GM12878 (cell line): ENCODE measurements around the gene CAMK2N2. TPM values are rescaled to one million over a fixed set of nuclear protein-coding genes. Genes with fewer than 3 reads are reported as not detected.

Experiments used
- ATAC-seq: fragments of 200-7000 bp; cut with Tn5 transposase; 3 replicates; pipeline ENCODE4 v1.9.1; 2020; ENCODE audit warnings: mild to moderate bottlenecking, moderate library complexity
- BruUV-seq: library from RNA; stranded (reverse); fragments of 400-500 nt; replicated peaks from 2 replicates; lab custom pipeline; 2021; lab: Mats Ljungman, UMichigan
- CTCF ChIA-PET: fragments of 300-600 bp; sonication (Branson Sonifier 250); formaldehyde crosslinking; extraction: SDS; loops from one replicate; lab custom pipeline; 2021; ENCODE audit warnings: inconsistent platforms; lab: Yijun Ruan, JAX
- POLR2A ChIA-PET: fragments of 350-600 bp; formaldehyde crosslinking; extraction: SDS; loops from one replicate; lab custom pipeline; 2021; ENCODE audit warnings: inconsistent platforms; lab: Charles Lee
- RAD21 ChIA-PET: fragments of 300-600 bp; sonication (Branson Sonifier 250); formaldehyde crosslinking; loops from one replicate; lab custom pipeline; 2023; ENCODE audit warnings: antibody characterized with exemption; ENCODE audit not compliant: unreplicated experiment; lab: Charles Lee
- SMC1A ChIA-PET: fragments of 300-600 bp; sonication (Branson Sonifier 250); formaldehyde crosslinking; loops from one replicate; lab custom pipeline; 2023; ENCODE audit not compliant: unreplicated experiment, uncharacterized antibody; lab: Charles Lee
- DNase-seq: peaks from one replicate; pipeline ENCODE4 v3.0.0-alpha.2; 2011; ENCODE audit warnings: low read depth, low spot score
- FAIRE-seq: peaks from 3 replicates; lab custom pipeline; 2011; peaks lifted over from hg19 to GRCh38; lab: Jason Lieb, UNC
- H2AFZ ChIP-seq: 2 replicates; pipeline ENCODE4 v1.6.0; 2011; ENCODE audit warnings: low read depth, low read length, control low read depth; ENCODE audit not compliant: control insufficient read depth
- H3K27ac ChIP-seq: 2 replicates; pipeline ENCODE4 v1.5.1; 2011; ENCODE audit warnings: control low read depth; ENCODE audit not compliant: control insufficient read depth, insufficient read depth
- H3K27me3 ChIP-seq, 2 experiments: replicated peaks in 1 of 2; 2 replicates each; pipeline versions ENCODE4 v1.6.0 to v1.6.1; 2011; ENCODE audit warnings: low read length in 1 of 2; ENCODE audit not compliant: control insufficient read depth in 2 of 2, insufficient read depth in 2 of 2
- H3K36me3 ChIP-seq, 2 experiments: 2 replicates each; pipeline ENCODE4 v1.5.1; 2011; ENCODE audit warnings: low read length in 1 of 2; ENCODE audit not compliant: control insufficient read depth in 2 of 2, insufficient read depth in 2 of 2
- H3K4me1 ChIP-seq: 2 replicates; pipeline ENCODE4 v1.6.1; 2011; ENCODE audit warnings: mild to moderate bottlenecking, low read length, moderate library complexity, mixed read lengths; ENCODE audit not compliant: control insufficient read depth, insufficient read depth
- H3K4me2 ChIP-seq: 2 replicates; pipeline ENCODE4 v1.6.0; 2011; ENCODE audit warnings: control low read depth; ENCODE audit not compliant: control insufficient read depth, insufficient read depth
- H3K4me3 ChIP-seq: fragments of 200-600 bp; sonication (generic); 2 replicates; pipeline ENCODE4 v1.5.1; 2016
- H3K79me2 ChIP-seq: 2 replicates; pipeline ENCODE4 v1.6.0; 2011; ENCODE audit warnings: low read length; ENCODE audit not compliant: control insufficient read depth, insufficient read depth
- H3K9ac ChIP-seq: 2 replicates; pipeline ENCODE4 v1.8.0; 2011; ENCODE audit warnings: low read length, control low read depth, mixed read lengths; ENCODE audit not compliant: control insufficient read depth, insufficient read depth
- H3K9me3 ChIP-seq: replicated peaks from 3 replicates; pipeline ENCODE4 v1.5.1; 2011; ENCODE audit warnings: mild to moderate bottlenecking, low read length; ENCODE audit not compliant: control insufficient read depth, insufficient read depth
- H4K20me1 ChIP-seq: 2 replicates; pipeline ENCODE4 v1.6.0; 2011; ENCODE audit not compliant: control insufficient read depth, insufficient read depth
- CREM ChIP-seq: IDR thresholded peaks from 2 replicates; pipeline ENCODE4 v1.6.1; 2014; ENCODE audit warnings: antibody characterized with exemption, low read depth
- FOXM1 ChIP-seq: IDR thresholded peaks from 2 replicates; pipeline ENCODE4 v1.6.1; 2012; ENCODE audit warnings: low read depth, mild to moderate bottlenecking, inconsistent platforms, low read length, moderate library complexity
- NR2C1 ChIP-seq: fragments of 450-650 bp; IDR thresholded peaks from 2 replicates; pipeline ENCODE4 v1.6.1; 2017; ENCODE audit warnings: antibody characterized with exemption, mild to moderate bottlenecking, moderate library complexity
- PML ChIP-seq: IDR thresholded peaks from 2 replicates; pipeline ENCODE4 v1.6.1; 2012; ENCODE audit warnings: low read length, inconsistent platforms
- RELB ChIP-seq: fragments of 450-650 bp; IDR thresholded peaks from 2 replicates; pipeline ENCODE4 v1.6.1; 2017; ENCODE audit warnings: low read depth, mild to moderate bottlenecking, moderate library complexity
- RFX5 ChIP-seq: IDR thresholded peaks from 2 replicates; pipeline ENCODE4 v1.6.1; 2011; ENCODE audit warnings: low read depth, low read length, improper control_type of control experiment
- SIX5 ChIP-seq: IDR thresholded peaks from 2 replicates; pipeline ENCODE4 v1.6.1; 2011; ENCODE audit warnings: mild to moderate bottlenecking, low read depth, low read length, moderate library complexity; ENCODE audit not compliant: severe bottlenecking
- SMC3 ChIP-seq: IDR thresholded peaks from 2 replicates; pipeline ENCODE4 v1.6.1; 2011; ENCODE audit warnings: low read length, improper control_type of control experiment, borderline replicate concordance
- ZNF207 ChIP-seq: fragments of 450-650 bp; IDR thresholded peaks from 2 replicates; pipeline ENCODE4 v1.6.1; 2014; ENCODE audit warnings: antibody characterized with exemption, mild to moderate bottlenecking, borderline replicate concordance
- ZNF274 ChIP-seq: IDR thresholded peaks from one replicate; pipeline ENCODE4 v1.8.0; 2011; ENCODE audit not compliant: insufficient read length, insufficient read depth
- WGBS: methylation state at CpG from one replicate; pipeline ENCODE4 v1.1.6; 2016; ENCODE audit warnings: low lambda C conversion rate; ENCODE audit not compliant: insufficient replicate concordance, insufficient coverage; ENCODE audit errors: missing lambda C conversion rate; 5-methylcytosine and 5-hydroxymethylcytosine counted together
- in situ Hi-C: fragments of 300-500 bp; cut with MboI; formaldehyde crosslinking; loops from 9 replicates; pipeline ENCODE4 v1.14.3; 2018; ENCODE audit warnings: mixed read lengths
- intact Hi-C: fragments of 100-400 bp; cut with micrococcal nuclease; formaldehyde crosslinking; loops from one replicate; pipeline ENCODE4 v1.14.2; 2022; ENCODE audit not compliant: unreplicated experiment
- microRNA counts: library from miRNA; unstranded; fragments of <30 nt; microRNA quantifications from one replicate; lab custom pipeline; 2016
- microRNA-seq: library from miRNA; unstranded; fragments of <30 nt; microRNA quantifications from one replicate; pipeline ENCODE4, GENCODE V29; 2018
- polyA plus RNA-seq, 11 experiments: library from polyadenylated mRNA; depleted of rRNA in 4 of 11; unstranded in 6 of 11; stranded (reverse) in 5 of 11; fragments of >200 nt; fragmentation: Nextera tagmentation in 4 of 11; fragmentation: Illumina TruSeq in 1 of 11; extraction: Ambion mirVana in 4 of 11; extraction: Trizol in 1 of 11; gene quantifications; 1 replicate in 1 of 11; 2 replicates in 10 of 11; pipeline versions ENCODE4 v1.2.1 to v1.2.3, GENCODE V29; 2011 to 2016; ENCODE audit warnings: inconsistent platforms in 2 of 11, missing spikeins in 2 of 11, low read depth in 1 of 11
- small RNA-seq: library from RNA; depleted of rRNA; stranded (forward); fragments of <200 nt; gene quantifications from one replicate; pipeline ENCODE3, GENCODE V24; 2014
- total RNA-seq, 4 experiments: library from RNA; depleted of rRNA in 3 of 4; stranded (reverse); fragments of >200 nt in 3 of 4; fragmentation: Illumina TruSeq in 1 of 4; extraction: Trizol in 1 of 4; gene quantifications; 2 replicates each; pipeline versions ENCODE4 v1.2.1 to v1.2.3, GENCODE V29; 2013 to 2021

CAMK2N2 gene
- total and polyA plus RNA-seq, 10 of the 15 experiments (the other 5 are each of a cell fraction or from before 2014, with no cell fraction given), result 0.06 to 1.4 (median 0.45) TPM; not detected in 1

- no peak for TF ChIP-seq SMC3
Observed at GRCh38 chr3:184211718-184212117, 49.6 kb downstream of the CAMK2N2 start (continued).

- DNase-seq (no peak), ATAC-seq (no peak), FAIRE-seq (no peak)
- BruUV-seq, result no TSS peak
- ChIA-PET SMC1A (no interaction called here), RAD21 (no interaction called here), POLR2A (no interaction called here), CTCF (interaction anchor here (1.2 kb wide), 1 partner anchor 16 kb away, joined by 5 read pairs; no protein-coding TSS in a partner anchor)
- Histone ChIP-seq H3K27ac (no peak overlapping the region), H4K20me1 (no peaks in the 10 kb centered on the region), H2AFZ (no peak overlapping the region), H3K4me1 (no peaks in the 10 kb centered on the region), H3K79me2 (no peaks in the 10 kb centered on the region), H3K4me3 (no peak overlapping the region), H3K27me3 (peaks cover 2 to 4% of the 10 kb centered on the region in 2 experiments; a peak in 3 of 4 replicates), H3K36me3 (no peaks in the 10 kb centered on the region), H3K9me3 (no peaks in the 10 kb centered on the region), H3K9ac (no peak overlapping the region), H3K4me2 (no peak overlapping the region)
- intact Hi-C loops, result no loop called here
- WGBS, result 63% methylated on average over 5 of the region's 5 CpGs
- TF ChIP-seq RELB (no peak), PML (no peak), SIX5 (no peak), ZNF207 (no peak), NR2C1 (no peak), RFX5 (no peak), ZNF274 (no peak), FOXM1 (no peak), CREM (no peak)
- in situ Hi-C loops, result no loop called here
Observed at GRCh38 chr3:184211297-184211696, 50.1 kb downstream of the CAMK2N2 start.

MicroRNAs within 50 kb of the gene (microRNA counts, 767-probe panel; counts per million panel counts)
- microRNA hsa-miR-1224-3p (lab: Ali Mortazavi, UCI), result 55.3 counts per million
- microRNA hsa-miR-1224-5p (lab: Ali Mortazavi, UCI), result 1,585 counts per million, percentile 60 among the panel's probes with 10 or more counts

Small RNAs within 50 kb of the gene (microRNA-seq; reads per million reads assigned to microRNA genes)
- gene MIR1224, result not detected

Small RNAs within 50 kb of the gene (small RNA-seq; reads per million reads assigned to genes)
- not detected for gene MIR1224

Other genes starting within 250 kb of the CAMK2N2 start
Only the 7 nearest of the 19 such genes appear.
- gene ABCF3, start 75.4 kb downstream of the CAMK2N2 start, total RNA-seq (2014; rRNA removed), result 46.6 and 49.4 TPM in 2 replicates
- gene ABCF3, start 75.4 kb downstream of the CAMK2N2 start, total RNA-seq (2014; rRNA removed; fragmentation: Illumina TruSeq; extraction: Trizol), result 25.7 and 25.8 TPM in 2 replicates
- gene ABCF3, start 75.4 kb downstream of the CAMK2N2 start, total RNA-seq (2021), result 56.1 and 61.8 TPM in 2 replicates
- gene ABCF3, start 75.4 kb downstream of the CAMK2N2 start, polyA plus RNA-seq (2011; rRNA removed), result 30.8 and 44.4 TPM in 2 replicates
- gene ABCF3, start 75.4 kb downstream of the CAMK2N2 start, polyA plus RNA-seq (2014; fragmentation: Illumina TruSeq; extraction: Trizol), result 21.0 and 36.9 TPM in 2 replicates
- gene ABCF3, start 75.4 kb downstream of the CAMK2N2 start, polyA plus RNA-seq (2014; fragmentation: Nextera tagmentation; extraction: Ambion mirVana), result 1 to 10 TPM; 6.1 to 8.1 TPM
- 70.6 and 81.7 TPM in 2 replicates for gene ABCF3, start 75.4 kb downstream of the CAMK2N2 start, polyA plus RNA-seq (2014; rRNA removed)
- gene ABCF3, start 75.4 kb downstream of the CAMK2N2 start, polyA plus RNA-seq (2016; fragmentation: Nextera tagmentation; extraction: Ambion mirVana), result 10 to 100 TPM; 66.8 to 71.3 TPM
- not detected in 2 replicates for gene VWA5B2, start 32.0 kb downstream of the CAMK2N2 start, total RNA-seq (2014; rRNA removed)
- gene VWA5B2, start 32.0 kb downstream of the CAMK2N2 start, total RNA-seq (2014; rRNA removed; fragmentation: Illumina TruSeq; extraction: Trizol), result not detected in 2 replicates
- gene VWA5B2, start 32.0 kb downstream of the CAMK2N2 start, total RNA-seq (2021), result not detected in 2 replicates
- gene VWA5B2, start 32.0 kb downstream of the CAMK2N2 start, polyA plus RNA-seq (2011; rRNA removed), result 0.03 TPM in 1 of 2 replicates, not detected in the other
- not detected in 2 replicates for gene VWA5B2, start 32.0 kb downstream of the CAMK2N2 start, polyA plus RNA-seq (2014; fragmentation: Illumina TruSeq; extraction: Trizol)
- gene VWA5B2, start 32.0 kb downstream of the CAMK2N2 start, polyA plus RNA-seq (2014; fragmentation: Nextera tagmentation; extraction: Ambion mirVana), result not detected
- not detected in 2 replicates for gene VWA5B2, start 32.0 kb downstream of the CAMK2N2 start, polyA plus RNA-seq (2014; rRNA removed)
- under 1 TPM in 1 of 2 experiments, not detected in 1; 0.09 TPM for gene VWA5B2, start 32.0 kb downstream of the CAMK2N2 start, polyA plus RNA-seq (2016; fragmentation: Nextera tagmentation; extraction: Ambion mirVana)
- gene ALG3, start 12.6 kb downstream of the CAMK2N2 start, total RNA-seq (2014; rRNA removed), result 39.6 and 47.5 TPM in 2 replicates
- gene ALG3, start 12.6 kb downstream of the CAMK2N2 start, total RNA-seq (2014; rRNA removed; fragmentation: Illumina TruSeq; extraction: Trizol), result 20.9 and 21.2 TPM in 2 replicates
- gene ALG3, start 12.6 kb downstream of the CAMK2N2 start, total RNA-seq (2021), result 44.5 and 44.9 TPM in 2 replicates
- 15.8 and 29.0 TPM in 2 replicates for gene ALG3, start 12.6 kb downstream of the CAMK2N2 start, polyA plus RNA-seq (2011; rRNA removed)
- 25.5 and 36.0 TPM in 2 replicates for gene ALG3, start 12.6 kb downstream of the CAMK2N2 start, polyA plus RNA-seq (2014; fragmentation: Illumina TruSeq; extraction: Trizol)
- gene ALG3, start 12.6 kb downstream of the CAMK2N2 start, polyA plus RNA-seq (2014; fragmentation: Nextera tagmentation; extraction: Ambion mirVana), result 10 to 100 TPM; 13.6 to 16.0 TPM
- 42.9 and 45.1 TPM in 2 replicates for gene ALG3, start 12.6 kb downstream of the CAMK2N2 start, polyA plus RNA-seq (2014; rRNA removed)
- 10 to 100 TPM; 82.9 to 84.7 TPM for gene ALG3, start 12.6 kb downstream of the CAMK2N2 start, polyA plus RNA-seq (2016; fragmentation: Nextera tagmentation; extraction: Ambion mirVana)
- gene EEF1AKMT4, start 11.9 kb downstream of the CAMK2N2 start, total RNA-seq (2014; rRNA removed), result 17.8 and 19.2 TPM in 2 replicates
- gene EEF1AKMT4, start 11.9 kb downstream of the CAMK2N2 start, total RNA-seq (2014; rRNA removed; fragmentation: Illumina TruSeq; extraction: Trizol), result 7.8 and 8.8 TPM in 2 replicates
- 10.2 and 11.9 TPM in 2 replicates for gene EEF1AKMT4, start 11.9 kb downstream of the CAMK2N2 start, total RNA-seq (2021)
- 5.0 and 9.4 TPM in 2 replicates for gene EEF1AKMT4, start 11.9 kb downstream of the CAMK2N2 start, polyA plus RNA-seq (2011; rRNA removed)
- gene EEF1AKMT4, start 11.9 kb downstream of the CAMK2N2 start, polyA plus RNA-seq (2014; fragmentation: Illumina TruSeq; extraction: Trizol), result 3.3 and 7.5 TPM in 2 replicates
- 10 to 100 TPM; 18.7 to 19.2 TPM for gene EEF1AKMT4, start 11.9 kb downstream of the CAMK2N2 start, polyA plus RNA-seq (2014; fragmentation: Nextera tagmentation; extraction: Ambion mirVana)
- gene EEF1AKMT4, start 11.9 kb downstream of the CAMK2N2 start, polyA plus RNA-seq (2014; rRNA removed), result 18.7 and 19.6 TPM in 2 replicates
- gene EEF1AKMT4, start 11.9 kb downstream of the CAMK2N2 start, polyA plus RNA-seq (2016; fragmentation: Nextera tagmentation; extraction: Ambion mirVana), result 10 to 100 TPM; 23.3 to 26.8 TPM
- gene ECE2, start 14.5 kb upstream of the CAMK2N2 start, total RNA-seq (2014; rRNA removed), result not detected in 2 replicates
- gene ECE2, start 14.5 kb upstream of the CAMK2N2 start, total RNA-seq (2014; rRNA removed; fragmentation: Illumina TruSeq; extraction: Trizol), result not detected in 2 replicates
- not detected in 2 replicates for gene ECE2, start 14.5 kb upstream of the CAMK2N2 start, total RNA-seq (2021)
- not detected in 2 replicates for gene ECE2, start 14.5 kb upstream of the CAMK2N2 start, polyA plus RNA-seq (2011; rRNA removed)
- not detected in 2 replicates for gene ECE2, start 14.5 kb upstream of the CAMK2N2 start, polyA plus RNA-seq (2014; fragmentation: Illumina TruSeq; extraction: Trizol)
- gene ECE2, start 14.5 kb upstream of the CAMK2N2 start, polyA plus RNA-seq (2014; fragmentation: Nextera tagmentation; extraction: Ambion mirVana), result not detected
- not detected in 2 replicates for gene ECE2, start 14.5 kb upstream of the CAMK2N2 start, polyA plus RNA-seq (2014; rRNA removed)
- gene ECE2, start 14.5 kb upstream of the CAMK2N2 start, polyA plus RNA-seq (2016; fragmentation: Nextera tagmentation; extraction: Ambion mirVana), result not detected
- 247 and 268 TPM in 2 replicates for gene PSMD2, start 37.7 kb upstream of the CAMK2N2 start, total RNA-seq (2014; rRNA removed)
- 167 and 176 TPM in 2 replicates for gene PSMD2, start 37.7 kb upstream of the CAMK2N2 start, total RNA-seq (2014; rRNA removed; fragmentation: Illumina TruSeq; extraction: Trizol)
- gene PSMD2, start 37.7 kb upstream of the CAMK2N2 start, total RNA-seq (2021), result 225 and 235 TPM in 2 replicates
- 94.2 and 168 TPM in 2 replicates for gene PSMD2, start 37.7 kb upstream of the CAMK2N2 start, polyA plus RNA-seq (2011; rRNA removed)
- gene PSMD2, start 37.7 kb upstream of the CAMK2N2 start, polyA plus RNA-seq (2014; fragmentation: Illumina TruSeq; extraction: Trizol), result 144 and 205 TPM in 2 replicates
- gene PSMD2, start 37.7 kb upstream of the CAMK2N2 start, polyA plus RNA-seq (2014; fragmentation: Nextera tagmentation; extraction: Ambion mirVana), result 100 to 1,000 TPM; 103 to 111 TPM
- 188 and 189 TPM in 2 replicates for gene PSMD2, start 37.7 kb upstream of the CAMK2N2 start, polyA plus RNA-seq (2014; rRNA removed)
- 100 to 1,000 TPM; 471 to 515 TPM for gene PSMD2, start 37.7 kb upstream of the CAMK2N2 start, polyA plus RNA-seq (2016; fragmentation: Nextera tagmentation; extraction: Ambion mirVana)
- 228 and 252 TPM in 2 replicates for gene EIF4G1, start 53.1 kb upstream of the CAMK2N2 start, total RNA-seq (2014; rRNA removed)
- gene EIF4G1, start 53.1 kb upstream of the CAMK2N2 start, total RNA-seq (2014; rRNA removed; fragmentation: Illumina TruSeq; extraction: Trizol), result 122 and 128 TPM in 2 replicates
- 454 and 462 TPM in 2 replicates for gene EIF4G1, start 53.1 kb upstream of the CAMK2N2 start, total RNA-seq (2021)
- gene EIF4G1, start 53.1 kb upstream of the CAMK2N2 start, polyA plus RNA-seq (2011; rRNA removed), result 62.1 and 222 TPM in 2 replicates
- gene EIF4G1, start 53.1 kb upstream of the CAMK2N2 start, polyA plus RNA-seq (2014; fragmentation: Illumina TruSeq; extraction: Trizol), result 153 and 254 TPM in 2 replicates
- 10 to 100 TPM in 1 of 2 experiments, 1 to 10 TPM in 1; 5.7 to 12.9 TPM for gene EIF4G1, start 53.1 kb upstream of the CAMK2N2 start, polyA plus RNA-seq (2014; fragmentation: Nextera tagmentation; extraction: Ambion mirVana)
- gene EIF4G1, start 53.1 kb upstream of the CAMK2N2 start, polyA plus RNA-seq (2014; rRNA removed), result 210 and 265 TPM in 2 replicates
- gene EIF4G1, start 53.1 kb upstream of the CAMK2N2 start, polyA plus RNA-seq (2016; fragmentation: Nextera tagmentation; extraction: Ambion mirVana), result 100 to 1,000 TPM; 281 to 283 TPM